Testis (tissue), 2 donors: ENCODE data around the gene TBCE.
"Not testable (repeated sequence)": the region's sequence is repeated elsewhere in the genome, so short reads cannot be mapped to it uniquely, and the experiment has no call there.

Experiments used
- POLR2A ChIP-seq: fragments of 450-650 bp; IDR thresholded peaks from one replicate; pipeline ENCODE4 v1.6.1; 2017; ENCODE audit warnings: antibody characterized with exemption, mild to moderate bottlenecking, moderate library complexity
- TF ChIP-seq, protein P1 (sequence below), 3 experiments: fragments of 450-650 bp in 2 of 3; fragments of 200-600 bp in 1 of 3; sonication (generic) in 1 of 3; IDR thresholded peaks; one replicate each; pipeline ENCODE4 v1.5.1; 2016 to 2019; ENCODE audit warnings: antibody characterized with exemption in 3 of 3, mild to moderate bottlenecking in 2 of 3, moderate library complexity in 1 of 3

DNA sequence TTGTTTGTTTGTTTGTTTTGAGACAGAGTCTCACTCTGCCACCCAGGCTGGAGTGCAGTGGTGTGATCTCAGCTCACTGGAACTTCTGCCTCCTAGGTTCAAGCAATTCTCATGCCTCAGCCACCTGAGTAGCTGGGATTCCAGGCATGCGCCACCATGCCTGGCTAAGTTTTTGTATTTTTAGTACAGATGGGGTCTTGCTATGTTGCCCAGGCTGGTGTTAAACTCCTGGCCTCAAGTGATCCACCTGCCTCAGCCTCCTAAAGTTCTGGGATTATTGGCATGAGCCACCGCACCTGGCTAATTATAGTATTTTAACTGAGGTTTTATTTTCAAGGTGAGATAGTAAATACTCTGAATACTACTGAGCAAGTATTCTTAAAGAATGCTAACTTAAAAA, 102.7 kb downstream of the TBCE start:
- TF ChIP-seq, protein P1, sequence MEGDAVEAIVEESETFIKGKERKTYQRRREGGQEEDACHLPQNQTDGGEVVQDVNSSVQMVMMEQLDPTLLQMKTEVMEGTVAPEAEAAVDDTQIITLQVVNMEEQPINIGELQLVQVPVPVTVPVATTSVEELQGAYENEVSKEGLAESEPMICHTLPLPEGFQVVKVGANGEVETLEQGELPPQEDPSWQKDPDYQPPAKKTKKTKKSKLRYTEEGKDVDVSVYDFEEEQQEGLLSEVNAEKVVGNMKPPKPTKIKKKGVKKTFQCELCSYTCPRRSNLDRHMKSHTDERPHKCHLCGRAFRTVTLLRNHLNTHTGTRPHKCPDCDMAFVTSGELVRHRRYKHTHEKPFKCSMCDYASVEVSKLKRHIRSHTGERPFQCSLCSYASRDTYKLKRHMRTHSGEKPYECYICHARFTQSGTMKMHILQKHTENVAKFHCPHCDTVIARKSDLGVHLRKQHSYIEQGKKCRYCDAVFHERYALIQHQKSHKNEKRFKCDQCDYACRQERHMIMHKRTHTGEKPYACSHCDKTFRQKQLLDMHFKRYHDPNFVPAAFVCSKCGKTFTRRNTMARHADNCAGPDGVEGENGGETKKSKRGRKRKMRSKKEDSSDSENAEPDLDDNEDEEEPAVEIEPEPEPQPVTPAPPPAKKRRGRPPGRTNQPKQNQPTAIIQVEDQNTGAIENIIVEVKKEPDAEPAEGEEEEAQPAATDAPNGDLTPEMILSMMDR (IDR thresholded peaks at IDR 0.05): not testable (repeated sequence)
- not testable (repeated sequence) for TF ChIP-seq POLR2A
